HEK293 (cell line): ENCODE measurements around the gene FAM81A.

Experiments used
- CTCF ChIA-PET: fragments of 350-600 bp; formaldehyde crosslinking; extraction: SDS; loops from one replicate; lab custom pipeline; 2021; ENCODE audit warnings: antibody characterized with exemption; lab: Yijun Ruan, JAX
- POLR2A ChIA-PET: fragments of 300-600 bp; formaldehyde crosslinking; extraction: SDS; loops from one replicate; lab custom pipeline; 2020; ENCODE audit warnings: antibody characterized with exemption, inconsistent platforms; lab: Yijun Ruan, JAX
- H3K27ac ChIP-seq: fragments of 200-500 bp; sonication (Bioruptor generic); 2 replicates; pipeline ENCODE4 v1.5.1; 2014; ENCODE audit warnings: low read depth, low read length, control low read depth, inconsistent platforms; ENCODE audit errors: extremely low read depth
- H3K36me3 ChIP-seq, 2 experiments: fragments of 200-500 bp in 1 of 2; sonication (Bioruptor generic) in 1 of 2; 1 replicate in 1 of 2; 2 replicates in 1 of 2; pipeline ENCODE4 v1.5.1; 2014 to 2017; ENCODE audit warnings: inconsistent platforms in 2 of 2, low read length in 2 of 2; ENCODE audit not compliant: control insufficient read depth in 2 of 2, insufficient read depth in 1 of 2
- H3K4me1 ChIP-seq: fragments of 200-500 bp; sonication (Bioruptor generic); 2 replicates; pipeline ENCODE4 v1.5.1; 2014; ENCODE audit warnings: mild to moderate bottlenecking, low read length, inconsistent platforms; ENCODE audit not compliant: control insufficient read depth, insufficient read depth
- H3K4me3 ChIP-seq: 2 replicates; pipeline ENCODE4 v1.5.1; 2011; ENCODE audit warnings: low read depth, mild to moderate bottlenecking, control low read depth, low read length, moderate library complexity
- H3K9me3 ChIP-seq: fragments of 200-500 bp; sonication (Bioruptor generic); 2 replicates; pipeline ENCODE4 v1.5.1; 2014; ENCODE audit warnings: low read depth, low read length, inconsistent platforms; ENCODE audit not compliant: control insufficient read depth, insufficient read depth
- FEZF1 ChIP-seq: fragments of 450-650 bp; formaldehyde crosslinking; IDR thresholded peaks from 2 replicates; pipeline ENCODE4 v1.5.1; 2016; ENCODE audit warnings: missing biosample characterization, missing genetic modification characterization
- OSR2 ChIP-seq: fragments of 450-650 bp; formaldehyde crosslinking; IDR thresholded peaks from 2 replicates; pipeline ENCODE4 v1.5.1; 2016; ENCODE audit warnings: missing biosample characterization, missing genetic modification characterization
- SCRT1 ChIP-seq: fragments of 450-650 bp; formaldehyde crosslinking; IDR thresholded peaks from 2 replicates; pipeline ENCODE4 v1.5.1; 2016; ENCODE audit warnings: missing biosample characterization, missing genetic modification characterization, borderline replicate concordance
- SCRT2 ChIP-seq: fragments of 450-650 bp; formaldehyde crosslinking; IDR thresholded peaks from 2 replicates; pipeline ENCODE4 v1.5.1; 2016; ENCODE audit warnings: missing biosample characterization, missing genetic modification characterization
- YY1 ChIP-seq: fragments of 450-650 bp; formaldehyde crosslinking; IDR thresholded peaks from 2 replicates; pipeline ENCODE4 v1.5.1; 2018; ENCODE audit warnings: missing biosample characterization, missing genetic modification characterization
- YY2 ChIP-seq: fragments of 450-650 bp; formaldehyde crosslinking; IDR thresholded peaks from 2 replicates; pipeline ENCODE4 v1.5.1; 2016; ENCODE audit warnings: missing biosample characterization, missing genetic modification characterization
- ZIC2 ChIP-seq: fragments of 450-650 bp; formaldehyde crosslinking; IDR thresholded peaks from 2 replicates; pipeline ENCODE4 v1.5.1; 2016; ENCODE audit warnings: missing biosample characterization, missing genetic modification characterization
- ZNF132 ChIP-seq: fragments of 450-650 bp; formaldehyde crosslinking; IDR thresholded peaks from 2 replicates; pipeline ENCODE4 v1.5.1; 2017; ENCODE audit warnings: missing biosample characterization, missing genetic modification characterization, borderline replicate concordance
- ZNF138 ChIP-seq: fragments of 450-650 bp; formaldehyde crosslinking; IDR thresholded peaks from 2 replicates; pipeline ENCODE4 v1.5.1; 2016; ENCODE audit warnings: missing biosample characterization, missing genetic modification characterization, borderline replicate concordance
- ZNF169 ChIP-seq: fragments of 450-650 bp; formaldehyde crosslinking; IDR thresholded peaks from 2 replicates; pipeline ENCODE4 v1.5.1; 2016; ENCODE audit warnings: missing biosample characterization, missing genetic modification characterization
- ZNF174 ChIP-seq: fragments of 450-650 bp; formaldehyde crosslinking; IDR thresholded peaks from 2 replicates; pipeline ENCODE4 v1.5.0; 2017; ENCODE audit warnings: missing biosample characterization, mild to moderate bottlenecking, missing genetic modification characterization
- ZNF23 ChIP-seq: fragments of 450-650 bp; formaldehyde crosslinking; IDR thresholded peaks from 2 replicates; pipeline ENCODE4 v1.5.1; 2016; ENCODE audit warnings: missing biosample characterization, missing genetic modification characterization, borderline replicate concordance
- ZNF292 ChIP-seq: fragments of 450-650 bp; formaldehyde crosslinking; IDR thresholded peaks from 2 replicates; pipeline ENCODE4 v1.5.1; 2016; ENCODE audit warnings: low read depth, missing biosample characterization, missing genetic modification characterization, borderline replicate concordance
- ZNF302 ChIP-seq: fragments of 450-650 bp; formaldehyde crosslinking; IDR thresholded peaks from 2 replicates; pipeline ENCODE4 v1.5.1; 2016; ENCODE audit warnings: missing biosample characterization, missing genetic modification characterization, low read depth
- ZNF394 ChIP-seq: fragments of 450-650 bp; formaldehyde crosslinking; IDR thresholded peaks from 2 replicates; pipeline ENCODE4 v1.5.1; 2016; ENCODE audit warnings: missing biosample characterization, missing genetic modification characterization, mild to moderate bottlenecking, moderate library complexity, borderline replicate concordance
- ZNF416 ChIP-seq: fragments of 450-650 bp; formaldehyde crosslinking; IDR thresholded peaks from 2 replicates; pipeline ENCODE4 v1.5.1; 2016; ENCODE audit warnings: missing biosample characterization, missing genetic modification characterization
- ZNF530 ChIP-seq: fragments of 450-650 bp; formaldehyde crosslinking; IDR thresholded peaks from 2 replicates; pipeline ENCODE4 v1.5.1; 2016; ENCODE audit warnings: low read depth, missing biosample characterization, missing genetic modification characterization
- ZNF544 ChIP-seq: fragments of 450-650 bp; formaldehyde crosslinking; IDR thresholded peaks from 2 replicates; pipeline ENCODE4 v1.5.0; 2017; ENCODE audit warnings: missing biosample characterization, missing genetic modification characterization
- ZNF561 ChIP-seq: fragments of 450-650 bp; IDR thresholded peaks from 2 replicates; pipeline ENCODE4 v1.5.1; 2018; ENCODE audit warnings: missing biosample characterization, missing genetic modification characterization, borderline replicate concordance
- ZNF626 ChIP-seq: fragments of 450-650 bp; sonication (Bioruptor Pico); formaldehyde crosslinking; IDR thresholded peaks from 2 replicates; pipeline ENCODE4 v1.5.1; 2018; ENCODE audit warnings: missing biosample characterization, missing genetic modification characterization, inconsistent platforms
- ZNF792 ChIP-seq: fragments of 450-650 bp; formaldehyde crosslinking; IDR thresholded peaks from 2 replicates; pipeline ENCODE4 v1.5.1; 2016; ENCODE audit warnings: missing biosample characterization, missing genetic modification characterization
- ZSCAN23 ChIP-seq: fragments of 450-650 bp; formaldehyde crosslinking; IDR thresholded peaks from 2 replicates; pipeline ENCODE4 v1.5.1; 2016; ENCODE audit warnings: missing biosample characterization, missing genetic modification characterization
- TF ChIP-seq, protein P1 (sequence below): fragments of 450-650 bp; formaldehyde crosslinking; IDR thresholded peaks from 2 replicates; pipeline ENCODE4 v1.5.1; 2016; ENCODE audit warnings: missing biosample characterization, missing genetic modification characterization
- TF ChIP-seq, protein P2 (sequence below): fragments of 450-650 bp; formaldehyde crosslinking; IDR thresholded peaks from 2 replicates; pipeline ENCODE4 v1.5.1; 2017; ENCODE audit warnings: missing biosample characterization, mild to moderate bottlenecking, missing genetic modification characterization, moderate library complexity

Gene FAM81A

DNA sequence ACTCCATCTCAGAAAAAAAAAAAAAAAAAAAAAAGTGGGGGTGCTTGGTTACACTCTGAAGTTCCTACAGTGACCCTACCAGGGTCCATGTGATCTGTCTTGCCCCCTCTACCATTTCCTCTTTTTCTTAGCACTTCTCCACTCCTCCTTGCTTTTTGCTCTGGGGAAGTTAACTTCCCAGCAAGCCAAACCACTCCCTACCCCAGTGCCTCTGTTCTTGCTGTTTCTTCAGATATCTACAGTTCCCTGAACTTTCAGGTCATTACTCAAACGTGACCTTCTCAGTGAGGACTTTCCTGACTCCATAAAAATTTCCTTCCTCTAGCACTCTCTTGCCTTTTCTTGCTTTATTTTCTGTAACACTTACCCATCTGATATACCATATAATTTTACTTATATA is 112.5 kb downstream of the FAM81A start:
- POLR2A ChIA-PET, result no interaction called here
- CTCF ChIA-PET, result interaction anchor here (0.8 kb wide), 1 partner anchor 17 kb away, joined by 4 read pairs; no protein-coding TSS in a partner anchor

DNA sequence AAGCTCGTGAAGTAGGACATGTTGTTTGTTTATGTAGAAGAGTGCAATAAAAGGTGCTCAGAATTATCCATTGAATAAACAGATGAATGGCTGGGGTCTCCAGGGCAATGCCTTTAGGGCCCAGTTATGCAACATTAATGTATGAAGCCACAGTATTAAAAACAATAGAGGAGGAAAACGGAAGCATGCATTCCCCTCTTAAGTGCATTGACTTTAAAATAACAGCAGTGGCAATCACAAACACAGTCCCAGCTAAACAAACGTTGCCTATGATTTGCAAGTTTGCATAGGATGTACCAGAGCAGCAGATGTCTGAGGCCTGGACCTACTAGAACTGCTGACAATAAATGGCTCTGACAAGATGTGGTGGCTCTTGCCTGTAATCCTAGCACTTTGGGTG is 113.0 kb downstream of the FAM81A start:
- CTCF ChIA-PET, result interaction anchor here (0.8 kb wide), 2 partner anchors 18 to 22 kb away, joined by 4 read pairs; no protein-coding TSS in a partner anchor
- H3K4me1 ChIP-seq, result no peaks in the 10 kb centered on the region
- TF ChIP-seq ZSCAN23, result no peak
- 0 out of 2 replicates have a peak, but pooled peaks have one; percentile 14 for TF ChIP-seq FEZF1
- no peak for TF ChIP-seq ZNF292 (tag by site-specific recombination)
- TF ChIP-seq, all 188 proteins: peak for 1
- no peak overlapping the region for H3K27ac ChIP-seq
- no peaks in the 10 kb centered on the region for H3K9me3 ChIP-seq
- no peak overlapping the region for H3K4me3 ChIP-seq
- H3K36me3 ChIP-seq, result no peaks in the 10 kb centered on the region
- POLR2A ChIA-PET, result no interaction called here

More for the DNA sequence above, 112.5 kb downstream of the FAM81A start:
- Histone ChIP-seq H3K36me3 (no peaks in the 10 kb centered on the region), H3K9me3 (no peaks in the 10 kb centered on the region), H3K4me1 (no peaks in the 10 kb centered on the region), H3K4me3 (no peak overlapping the region), H3K27ac (no peak overlapping the region)
- TF ChIP-seq ZNF416 (tag by site-specific recombination) (no peak), ZIC2 (tag by site-specific recombination) (no peak), ZNF132 (no peak), ZNF561 (tag by site-specific recombination) (no peak), ZNF302 (tag by site-specific recombination) (no peak), ZNF792 (no peak)

DNA sequence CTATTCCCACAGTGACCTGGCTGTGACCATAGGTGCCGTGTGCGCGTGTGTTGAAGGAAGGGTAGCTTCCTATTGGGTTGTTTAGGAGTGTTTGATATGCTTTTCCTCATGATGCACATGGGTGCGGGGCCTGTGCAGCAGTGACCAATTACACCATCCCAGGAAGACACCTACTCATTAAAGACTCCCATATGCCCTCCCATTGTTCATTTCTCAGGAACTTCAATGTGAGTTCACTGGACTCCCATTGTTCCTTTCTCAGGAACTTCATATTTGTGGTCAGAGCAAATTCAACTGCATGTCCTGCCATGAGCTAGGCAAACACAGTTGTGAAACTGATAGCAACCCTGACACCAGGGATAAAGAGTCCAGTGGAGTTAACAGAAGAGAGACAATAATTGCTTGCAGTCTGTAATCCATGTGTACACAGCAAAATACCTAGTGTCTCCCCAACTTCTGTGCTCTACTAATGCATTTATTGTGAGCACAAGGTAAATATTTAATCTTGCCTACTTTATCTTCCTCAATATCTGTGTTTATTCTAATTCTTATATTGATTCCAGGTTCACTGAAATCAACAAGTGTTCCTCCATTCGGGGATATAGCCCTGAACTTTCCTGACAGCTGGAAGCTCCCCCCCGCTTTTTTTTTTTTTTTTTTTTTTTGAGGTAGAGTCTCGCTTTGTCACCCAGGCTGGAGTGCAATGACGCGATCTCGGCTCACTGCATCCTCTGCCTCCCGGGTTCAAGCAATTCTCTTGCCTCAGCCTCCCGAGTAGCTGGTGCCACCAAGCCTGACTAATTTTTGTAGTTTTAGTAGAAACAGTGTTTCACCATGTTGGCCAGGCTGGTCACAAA is 116.1 kb downstream of the FAM81A start:
- Histone ChIP-seq H3K9me3 (no peaks in the 10 kb centered on the region), H3K4me1 (no peaks in the 10 kb centered on the region), H3K27ac (no peak overlapping the region), H3K4me3 (no peak overlapping the region), H3K36me3 (no peaks in the 10 kb centered on the region)
- ChIA-PET POLR2A (no interaction called here), CTCF (no interaction called here)
- TF ChIP-seq SCRT2 (tag by site-specific recombination), result peak; percentile 59
- no peak for TF ChIP-seq YY1 (tag by site-specific recombination)
- TF ChIP-seq SCRT1 (tag by site-specific recombination), result 0 out of 2 replicates have a peak, but pooled peaks have one; percentile 42

DNA sequence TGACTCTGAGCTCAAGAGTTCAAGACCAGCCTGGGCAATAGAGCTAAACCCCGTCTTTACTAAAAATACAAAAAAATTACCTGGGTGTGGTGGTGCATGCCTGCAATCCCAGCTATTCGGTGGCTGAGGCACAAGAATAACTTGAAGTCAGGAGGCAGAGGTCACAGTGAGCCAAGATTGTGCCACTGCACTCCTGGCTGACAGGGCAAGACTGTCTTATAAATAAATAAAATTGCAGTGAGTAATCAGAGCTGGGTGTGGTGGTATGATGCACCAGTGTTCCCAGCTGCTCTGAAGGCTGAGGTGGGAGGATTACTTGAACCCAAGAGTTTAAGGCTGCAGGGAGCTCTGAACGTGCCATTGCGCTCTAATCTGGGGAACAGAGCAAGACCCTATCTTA is 117.7 kb downstream of the FAM81A start:
- POLR2A ChIA-PET, result no interaction called here
- CTCF ChIA-PET, result interaction anchor here (1.4 kb wide), 1 partner anchor 23 kb away, joined by 4 read pairs; no protein-coding TSS in a partner anchor
- no peak for TF ChIP-seq YY2 (tag by site-specific recombination)
- TF ChIP-seq ZNF544 (tag by site-specific recombination), result no peak
- TF ChIP-seq ZNF23 (tag by site-specific recombination), result no peak
- TF ChIP-seq, protein P1, sequence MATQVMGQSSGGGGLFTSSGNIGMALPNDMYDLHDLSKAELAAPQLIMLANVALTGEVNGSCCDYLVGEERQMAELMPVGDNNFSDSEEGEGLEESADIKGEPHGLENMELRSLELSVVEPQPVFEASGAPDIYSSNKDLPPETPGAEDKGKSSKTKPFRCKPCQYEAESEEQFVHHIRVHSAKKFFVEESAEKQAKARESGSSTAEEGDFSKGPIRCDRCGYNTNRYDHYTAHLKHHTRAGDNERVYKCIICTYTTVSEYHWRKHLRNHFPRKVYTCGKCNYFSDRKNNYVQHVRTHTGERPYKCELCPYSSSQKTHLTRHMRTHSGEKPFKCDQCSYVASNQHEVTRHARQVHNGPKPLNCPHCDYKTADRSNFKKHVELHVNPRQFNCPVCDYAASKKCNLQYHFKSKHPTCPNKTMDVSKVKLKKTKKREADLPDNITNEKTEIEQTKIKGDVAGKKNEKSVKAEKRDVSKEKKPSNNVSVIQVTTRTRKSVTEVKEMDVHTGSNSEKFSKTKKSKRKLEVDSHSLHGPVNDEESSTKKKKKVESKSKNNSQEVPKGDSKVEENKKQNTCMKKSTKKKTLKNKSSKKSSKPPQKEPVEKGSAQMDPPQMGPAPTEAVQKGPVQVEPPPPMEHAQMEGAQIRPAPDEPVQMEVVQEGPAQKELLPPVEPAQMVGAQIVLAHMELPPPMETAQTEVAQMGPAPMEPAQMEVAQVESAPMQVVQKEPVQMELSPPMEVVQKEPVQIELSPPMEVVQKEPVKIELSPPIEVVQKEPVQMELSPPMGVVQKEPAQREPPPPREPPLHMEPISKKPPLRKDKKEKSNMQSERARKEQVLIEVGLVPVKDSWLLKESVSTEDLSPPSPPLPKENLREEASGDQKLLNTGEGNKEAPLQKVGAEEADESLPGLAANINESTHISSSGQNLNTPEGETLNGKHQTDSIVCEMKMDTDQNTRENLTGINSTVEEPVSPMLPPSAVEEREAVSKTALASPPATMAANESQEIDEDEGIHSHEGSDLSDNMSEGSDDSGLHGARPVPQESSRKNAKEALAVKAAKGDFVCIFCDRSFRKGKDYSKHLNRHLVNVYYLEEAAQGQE, result no peak
- TF ChIP-seq OSR2 (tag by site-specific recombination), result no peak
- no peak for TF ChIP-seq ZNF174 (tag by site-specific recombination)
- TF ChIP-seq ZNF169, result no peak
- TF ChIP-seq, protein P2, sequence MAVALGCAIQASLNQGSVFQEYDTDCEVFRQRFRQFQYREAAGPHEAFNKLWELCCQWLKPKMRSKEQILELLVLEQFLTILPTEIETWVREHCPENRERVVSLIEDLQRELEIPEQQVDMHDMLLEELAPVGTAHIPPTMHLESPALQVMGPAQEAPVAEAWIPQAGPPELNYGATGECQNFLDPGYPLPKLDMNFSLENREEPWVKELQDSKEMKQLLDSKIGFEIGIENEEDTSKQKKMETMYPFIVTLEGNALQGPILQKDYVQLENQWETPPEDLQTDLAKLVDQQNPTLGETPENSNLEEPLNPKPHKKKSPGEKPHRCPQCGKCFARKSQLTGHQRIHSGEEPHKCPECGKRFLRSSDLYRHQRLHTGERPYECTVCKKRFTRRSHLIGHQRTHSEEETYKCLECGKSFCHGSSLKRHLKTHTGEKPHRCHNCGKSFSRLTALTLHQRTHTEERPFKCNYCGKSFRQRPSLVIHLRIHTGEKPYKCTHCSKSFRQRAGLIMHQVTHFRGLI, result no peak
- TF ChIP-seq ZNF626 (tag by site-specific recombination), result no peak
- TF ChIP-seq ZNF394 (tag by site-specific recombination), result no peak
- no peak for TF ChIP-seq ZNF138 (tag by site-specific recombination)
- no peak for TF ChIP-seq ZNF530 (tag by site-specific recombination)

More for the DNA sequence above, 117.7 kb downstream of the FAM81A start:
- no peak overlapping the region for H3K4me3 ChIP-seq
- H3K4me1 ChIP-seq, result no peaks in the 10 kb centered on the region
- no peak overlapping the region for H3K27ac ChIP-seq
- no peaks in the 10 kb centered on the region for H3K36me3 ChIP-seq
- H3K9me3 ChIP-seq, result no peaks in the 10 kb centered on the region
